ENCODE data around the gene WNT7A.

DNA sequence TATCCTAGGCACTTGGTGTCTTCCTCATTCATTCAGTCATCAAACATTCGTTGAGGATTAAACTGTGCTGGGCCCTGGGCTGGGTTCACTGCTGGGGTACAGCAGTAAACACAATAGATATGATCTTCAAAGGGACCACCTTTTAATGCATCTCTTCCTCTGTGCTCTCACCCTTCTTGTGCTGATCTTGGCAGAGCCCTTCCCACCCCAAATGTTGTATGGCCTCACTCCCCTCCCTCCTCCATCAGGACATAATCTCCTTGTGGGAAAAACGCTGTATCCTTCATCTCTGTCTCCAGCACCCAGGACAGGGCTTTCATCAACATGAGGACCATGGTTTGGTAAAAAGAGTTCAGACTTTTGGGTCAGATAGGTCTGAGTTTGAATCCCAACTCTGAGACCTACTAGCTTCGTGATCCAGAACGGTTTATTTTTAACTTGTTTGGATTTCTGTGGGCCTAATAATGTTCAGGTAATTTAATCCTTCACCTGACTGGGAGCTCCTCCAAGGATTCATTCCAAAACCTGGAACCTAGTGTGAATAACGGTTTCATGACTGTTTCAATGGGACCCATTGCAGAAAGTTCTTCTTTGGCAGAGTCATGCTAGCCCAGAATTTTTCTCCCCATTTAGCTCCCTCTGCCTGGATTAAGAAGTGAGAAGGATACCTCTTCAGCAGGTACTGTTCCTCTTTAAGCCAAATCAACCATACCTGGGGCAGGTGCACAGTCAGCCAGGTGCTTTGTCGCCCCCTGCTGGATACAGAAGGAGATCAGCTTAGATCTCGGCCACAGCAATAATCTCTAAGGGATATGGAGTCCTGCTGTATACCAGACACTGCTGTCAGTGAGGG lies 5.2 kb upstream of the WNT7A start:
- TF ChIP-seq POLR2A (IDR thresholded peaks at IDR 0.05) (no peak), CTCF (IDR thresholded peaks at IDR 0.05) (peak; percentile 37 to 72 (median 51))
